Omental fat pad (tissue), 4 donors: ENCODE results near the gene CEP250. TPM values are rescaled to one million over a fixed set of nuclear protein-coding genes. Genes with fewer than 3 reads are reported as not detected.

Experiments used
- ATAC-seq: fragments of 150-250 bp; one replicate; pipeline ENCODE4 v1.9.1; 2016; ENCODE audit warnings: mild to moderate bottlenecking, moderate library complexity; ENCODE audit not compliant: low FRiP score
- DNase-seq: peaks from one replicate; pipeline ENCODE4 v3.0.0-alpha.2; 2019; ENCODE audit warnings: low spot score
- CTCF ChIP-seq, 3 donors: fragments of 450-650 bp; IDR thresholded peaks; one replicate each; pipeline ENCODE4 v1.5.1; 2016 to 2017; ENCODE audit warnings: antibody characterized with exemption in 3 of 3, mild to moderate bottlenecking in 3 of 3, moderate library complexity in 2 of 3
- total RNA-seq, 4 donors: library from RNA; depleted of rRNA; stranded (reverse); fragments of >200 nt; gene quantifications; one replicate each; pipeline ENCODE4 v1.1.0, GENCODE V29; 2016

CEP250 gene
- total RNA-seq, 4 donors from 2014 or later: 14.6 to 25.4 (median 16.2) TPM

DNA sequence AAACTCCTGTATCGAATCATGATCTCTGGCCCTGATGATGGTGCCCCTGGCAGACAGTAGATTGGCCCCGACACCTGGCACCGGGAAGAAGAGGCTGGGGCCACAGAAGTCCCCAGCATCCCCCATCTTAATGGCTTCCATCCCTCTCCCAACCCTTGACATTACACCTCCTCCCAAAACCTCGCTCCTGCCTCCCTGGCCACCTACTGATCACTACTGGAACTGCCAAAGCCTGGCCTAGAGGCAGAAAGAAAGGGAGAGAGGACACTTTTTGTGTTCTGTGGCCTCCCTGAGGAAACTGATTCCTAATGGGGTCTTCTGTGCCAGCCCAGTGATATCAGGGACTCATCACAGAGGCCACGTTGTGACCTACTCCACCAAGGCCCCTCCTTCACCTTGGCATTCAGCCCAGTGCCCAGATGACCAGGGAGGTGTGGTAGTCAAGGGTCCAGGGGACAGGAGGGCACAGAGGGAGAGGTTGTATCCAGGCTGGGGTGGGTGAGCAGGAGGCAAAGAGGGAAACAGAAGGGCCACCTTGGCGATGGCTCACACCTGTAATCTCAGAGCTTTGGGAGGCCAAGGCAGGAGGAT, 68.0 kb downstream of the CEP250 start:
- DNase-seq (no peak), ATAC-seq (no peak)
- TF ChIP-seq CTCF (IDR thresholded peaks at IDR 0.05): no peak

GRCh38 chr20:35525639-35526038, 70.2 kb downstream of the CEP250 start:
- TF ChIP-seq CTCF (IDR thresholded peaks at IDR 0.05): no peak
- DNase-seq (no peak), ATAC-seq (no peak)

DNA sequence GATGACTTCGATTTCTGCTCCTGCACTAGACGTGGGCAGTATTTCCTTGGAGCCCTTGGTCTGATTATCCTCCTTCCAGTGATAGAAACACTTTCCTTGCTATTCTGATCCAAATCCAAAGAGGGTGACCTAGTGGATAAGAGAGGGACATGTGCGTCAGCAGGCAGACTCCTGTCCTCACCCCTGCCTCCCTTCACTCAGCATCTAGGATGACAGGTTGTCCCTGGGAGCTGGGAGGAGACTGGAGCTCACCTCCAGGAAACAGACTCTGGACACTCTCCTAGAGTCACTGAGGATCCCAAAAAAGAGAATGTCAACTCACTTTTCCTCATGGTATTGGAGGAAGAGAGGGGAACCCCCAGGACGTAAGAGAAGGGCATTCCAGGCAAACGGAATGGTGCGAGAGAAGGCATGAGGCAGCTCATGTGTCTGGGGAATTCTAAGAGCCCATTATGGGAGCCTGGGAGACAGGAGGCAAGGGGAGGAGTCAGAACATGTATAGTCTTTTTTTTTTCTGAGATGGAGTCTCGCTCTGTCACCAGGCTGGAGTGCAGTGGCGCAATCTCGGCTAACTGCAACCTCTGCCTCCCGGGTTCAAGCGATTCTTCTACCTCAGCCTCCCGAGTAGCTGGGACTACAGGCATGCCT, 71.8 kb downstream of the CEP250 start:
- DNase-seq (no peak), ATAC-seq (no peak)
- no peak for TF ChIP-seq CTCF (IDR thresholded peaks at IDR 0.05)

DNA sequence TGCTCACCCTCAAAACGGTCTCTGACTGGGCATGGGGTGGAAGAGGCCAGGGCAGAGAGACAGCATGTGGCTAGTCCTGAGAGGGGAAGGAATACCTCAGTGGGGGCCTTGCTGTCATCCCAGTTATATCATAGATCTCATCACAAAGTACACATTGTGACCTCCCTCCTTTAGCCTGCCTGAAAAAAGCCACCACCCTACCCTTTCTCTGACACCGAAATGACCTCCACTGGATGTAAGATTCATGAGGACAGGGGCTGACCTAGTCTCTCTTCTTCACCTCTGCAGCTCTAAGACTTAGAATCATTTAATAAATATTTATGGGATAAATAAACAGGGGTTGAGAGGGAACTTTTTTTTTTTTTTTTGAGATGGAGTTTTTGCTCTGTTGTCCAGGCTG, 74.2 kb downstream of the CEP250 start, which contains the start of gene C20orf173:
TSS of gene C20orf173 (minus strand) at position 101 of the 400 bp plus-strand sequence. CDS start 279 bp downstream, outside the sequence.
- no peak for TF ChIP-seq CTCF (IDR thresholded peaks at IDR 0.05)

DNA sequence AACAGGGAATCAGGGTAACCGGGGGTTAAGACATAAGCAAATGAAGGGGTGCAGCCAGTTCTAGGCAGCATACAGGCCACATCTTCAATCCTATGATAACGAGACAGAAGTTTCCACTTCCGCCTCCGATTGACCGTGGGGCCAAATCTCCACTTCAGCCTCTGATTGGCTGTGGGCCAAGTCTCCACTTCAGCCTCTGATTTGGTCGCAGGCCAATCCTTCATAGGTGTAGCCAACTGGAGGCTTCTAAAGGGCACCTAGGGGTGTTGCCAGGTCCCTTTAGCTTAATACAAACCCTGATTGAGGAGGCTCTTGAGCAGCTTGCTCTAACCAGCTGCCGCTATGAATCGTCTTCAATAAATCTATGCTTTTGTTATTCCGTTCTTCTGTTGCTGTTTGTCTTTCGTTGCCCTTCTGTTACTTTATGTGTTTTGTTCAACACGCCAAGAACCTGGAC, 84.4 kb downstream of the CEP250 start:
- no peak for ATAC-seq
- DNase-seq: no peak
- TF ChIP-seq CTCF (IDR thresholded peaks at IDR 0.05): no peak

More for the DNA sequence above, 74.2 kb downstream of the CEP250 start, which contains the start of gene C20orf173:
- ATAC-seq: no peak
- no peak for DNase-seq

DNA sequence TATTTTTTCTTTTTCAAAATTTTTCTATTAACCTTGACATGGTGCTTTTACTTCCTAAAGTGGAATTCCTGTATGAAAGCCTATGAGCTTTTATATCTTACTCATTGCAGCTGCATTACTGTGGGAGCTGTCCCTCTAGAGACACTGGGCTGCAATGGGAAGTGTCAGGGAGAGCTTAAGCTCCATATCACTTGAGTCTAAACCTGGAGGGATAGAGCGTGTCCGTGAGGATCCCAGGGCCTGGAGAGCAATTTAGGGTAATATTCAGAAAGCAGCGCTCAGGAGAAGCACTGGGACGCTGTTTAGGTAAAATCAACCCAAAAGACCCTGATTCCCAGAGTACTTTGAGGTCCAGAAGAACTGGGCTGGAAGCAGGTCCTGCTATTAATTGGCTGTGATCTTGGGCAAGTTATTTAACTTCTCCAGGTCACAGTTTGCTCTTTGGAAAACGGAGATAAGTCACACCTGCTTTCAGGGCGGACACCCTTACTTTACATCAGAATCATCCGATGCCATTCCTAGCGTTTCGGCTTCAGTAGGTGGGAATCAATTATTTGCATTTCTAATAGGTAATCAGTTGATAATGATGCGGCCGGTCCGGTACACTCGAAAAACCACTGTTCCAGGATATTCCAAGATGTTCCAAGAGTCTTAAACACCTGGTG, 85.9 kb downstream of the CEP250 start:
- no peak for ATAC-seq
- no peak for DNase-seq
- TF ChIP-seq CTCF (IDR thresholded peaks at IDR 0.05): no peak
